SH-SY5Y (cell line): Measurements from ENCODE around the gene KRAS.

Experiments
- GATA2 ChIP-seq: IDR thresholded peaks from 2 replicates; pipeline ENCODE4 v1.6.1; 2011; ENCODE audit warnings: mild to moderate bottlenecking, low read depth, low read length
- GATA3 ChIP-seq: IDR thresholded peaks from 2 replicates; pipeline ENCODE4 v1.6.1; 2011; ENCODE audit warnings: low read depth, mild to moderate bottlenecking, low read length, moderate library complexity

GRCh38 chr12:25197608-25198007, 53.1 kb downstream of the KRAS start:
- TF ChIP-seq GATA2 (no peak), GATA3 (no peak)
